NCI-H526 treated with DMSO at 0.1 percent for 48 hours (cell line): ENCODE data around the gene KIAA1217.
"Not testable (repeated sequence)": the region's sequence is repeated elsewhere in the genome, so short reads cannot be mapped to it uniquely, and the experiment has no call there.

ENCODE experiments used
- DNase-seq: peaks from one replicate; lab custom pipeline; 2025; lab: John Stamatoyannopoulos, UW

KIAA1217 gene

GRCh38 chr10:24440817-24441797 is 232.2 kb downstream of the KIAA1217 start:
- no peak for DNase-seq

- no peak for DNase-seq
These were observed 233.3 kb downstream of the KIAA1217 start for GRCh38 chr10:24442234-24442633.

- not testable (repeated sequence) for DNase-seq
These were observed 233.8 kb downstream of the KIAA1217 start for GRCh38 chr10:24442641-24443174.

GRCh38 chr10:24444337-24444736 is 235.4 kb downstream of the KIAA1217 start:
- DNase-seq: no peak

GRCh38 chr10:24445958-24446357 is 237.0 kb downstream of the KIAA1217 start:
- DNase-seq: not testable (repeated sequence)

- DNase-seq: no peak
These were observed 237.8 kb downstream of the KIAA1217 start for GRCh38 chr10:24446739-24447138.

GRCh38 chr10:24448351-24448999 is 239.5 kb downstream of the KIAA1217 start:
- no peak for DNase-seq

- no peak for DNase-seq
These were observed 240.4 kb downstream of the KIAA1217 start for GRCh38 chr10:24449321-24449740.

GRCh38 chr10:24449769-24450310 is 240.9 kb downstream of the KIAA1217 start:
- DNase-seq: no peak

- no peak for DNase-seq
These were observed 242.4 kb downstream of the KIAA1217 start for GRCh38 chr10:24451325-24451820.

GRCh38 chr10:24452030-24452429 is 243.1 kb downstream of the KIAA1217 start:
- no peak for DNase-seq

GRCh38 chr10:24453404-24453830 is 244.5 kb downstream of the KIAA1217 start:
- DNase-seq: no peak

GRCh38 chr10:24453973-24454372 is 245.0 kb downstream of the KIAA1217 start:
- no peak for DNase-seq

- DNase-seq: no peak
These were observed 246.5 kb downstream of the KIAA1217 start for GRCh38 chr10:24455447-24455846.

- no peak for DNase-seq
These were observed 247.4 kb downstream of the KIAA1217 start for GRCh38 chr10:24456322-24456721.

- DNase-seq: no peak
These were observed 248.9 kb downstream of the KIAA1217 start for GRCh38 chr10:24457661-24458318.

GRCh38 chr10:24459836-24460235 is 250.9 kb downstream of the KIAA1217 start:
- no peak for DNase-seq

GRCh38 chr10:24462291-24462813 is 253.4 kb downstream of the KIAA1217 start:
- DNase-seq: no peak

- DNase-seq: no peak
These were observed 254.1 kb downstream of the KIAA1217 start for GRCh38 chr10:24462889-24463552.

- DNase-seq: no peak
These were observed 254.9 kb downstream of the KIAA1217 start for GRCh38 chr10:24463611-24464426.
